ENCODE data around the gene VSX1.

The VSX1 gene

GRCh38 chr20:25048519-25048952, 33.4 kb downstream of the VSX1 start:
- Histone ChIP-seq H3K27me3 (no peaks in the 10 kb centered on the region), H3K9me3 (replicated peaks in 1 of 11) (no peaks in the 10 kb centered on the region), H4K20me1 (peaks cover 13 to 79% (median 54%) of the 10 kb centered on the region in 11 experiments; a peak in 19 of 22 replicates), H3K27ac (no peak overlapping the region), H3K4me2 (peak overlapping the region in 2 of 11 experiments; percentile 10 to 25; a peak in 2 of 22 replicates), H3K9ac (peak overlapping the region in 1 of 11 experiments; percentile 16; a peak in 1 of 22 replicates), H3K4me3 (no peak overlapping the region), H3K4me1 (peaks cover 47 to 95% (median 76%) of the 10 kb centered on the region in 10 experiments), H3K36me3 (peaks cover 19 to 43% (median 24%) of the 10 kb centered on the region in 11 experiments; a peak in 21 of 22 replicates)
- TF ChIP-seq Cebpa-rat (IDR thresholded peaks at IDR 0.05), result no peak

- Histone ChIP-seq H3K9me3 (replicated peaks in 1 of 11) (no peaks in the 10 kb centered on the region), H3K4me3 (no peak overlapping the region), H3K27me3 (no peaks in the 10 kb centered on the region), H3K9ac (no peak overlapping the region), H3K4me1 (peaks cover 47 to 95% (median 76%) of the 10 kb centered on the region in 10 experiments), H3K4me2 (no peak overlapping the region), H3K27ac (no peak overlapping the region), H4K20me1 (peaks cover 13 to 71% (median 49%) of the 10 kb centered on the region in 11 experiments; a peak in 19 of 22 replicates), H3K36me3 (peaks cover 19 to 43% (median 24%) of the 10 kb centered on the region in 11 experiments; a peak in 21 of 22 replicates)
- no peak for TF ChIP-seq Cebpa-rat (IDR thresholded peaks at IDR 0.05)
Observed at GRCh38 chr20:25047766-25048165, 34.2 kb downstream of the VSX1 start.

GRCh38 chr20:25046736-25047666, 34.9 kb downstream of the VSX1 start:
- TF ChIP-seq Cebpa-rat (IDR thresholded peaks at IDR 0.05), result no peak
- Histone ChIP-seq H3K4me1 (peaks cover 47 to 95% (median 76%) of the 10 kb centered on the region in 10 experiments), H3K27me3 (no peaks in the 10 kb centered on the region), H3K4me3 (no peak overlapping the region), H3K9ac (no peak overlapping the region), H4K20me1 (peaks cover 12 to 63% (median 44%) of the 10 kb centered on the region in 11 experiments; a peak in 19 of 22 replicates), H3K36me3 (peaks cover 19 to 40% (median 24%) of the 10 kb centered on the region in 11 experiments; a peak in 21 of 22 replicates), H3K9me3 (replicated peaks in 1 of 11) (no peaks in the 10 kb centered on the region), H3K27ac (no peak overlapping the region), H3K4me2 (0 out of 22 replicates have a peak overlapping the region, but pooled peaks of 1 of the 11 experiments have one; percentile 96)

GRCh38 chr20:25046181-25046641, 35.7 kb downstream of the VSX1 start:
- H3K9me3 ChIP-seq (replicated peaks in 1 of 11), result no peaks in the 10 kb centered on the region
- H3K27ac ChIP-seq, result 0 out of 22 replicates have a peak overlapping the region, but pooled peaks of 1 of the 11 experiments have one; percentile 22
- H3K4me1 ChIP-seq, result peaks cover 45 to 95% (median 76%) of the 10 kb centered on the region in 10 experiments
- peaks cover 19 to 35% (median 24%) of the 10 kb centered on the region in 11 experiments; a peak in 21 of 22 replicates for H3K36me3 ChIP-seq
- no peak overlapping the region for H3K4me3 ChIP-seq
- TF ChIP-seq Cebpa-rat (IDR thresholded peaks at IDR 0.05), result no peak
- no peaks in the 10 kb centered on the region for H3K27me3 ChIP-seq
- peaks cover 7 to 55% (median 36%) of the 10 kb centered on the region in 11 experiments; a peak in 19 of 22 replicates for H4K20me1 ChIP-seq
- peak overlapping the region in 7 of 11 experiments; percentile 87 to 98 (median 96); a peak in 8 of 22 replicates for H3K4me2 ChIP-seq
- H3K9ac ChIP-seq, result no peak overlapping the region

- Histone ChIP-seq H3K4me1 (peaks cover 45 to 95% (median 76%) of the 10 kb centered on the region in 10 experiments), H3K27me3 (no peaks in the 10 kb centered on the region), H3K36me3 (peaks cover 19 to 28% (median 24%) of the 10 kb centered on the region in 11 experiments; a peak in 21 of 22 replicates), H3K4me2 (peak overlapping the region; percentile 85 to 98 (median 90)), H3K27ac (peak overlapping the region in 4 of 11 experiments; percentile 76 to 87 (median 78); a peak in 11 of 22 replicates), H3K9me3 (replicated peaks in 1 of 11) (no peaks in the 10 kb centered on the region), H3K9ac (peak overlapping the region in 7 of 11 experiments; percentile 11 to 76 (median 60); a peak in 13 of 22 replicates), H3K4me3 (no peak overlapping the region; a peak in 1 of 20 replicates), H4K20me1 (peaks cover 0 to 47% (median 27%) of the 10 kb centered on the region in 11 experiments; a peak in 17 of 22 replicates)
- no peak for TF ChIP-seq Cebpa-rat (IDR thresholded peaks at IDR 0.05)
Observed at GRCh38 chr20:25045343-25045712, 36.6 kb downstream of the VSX1 start.

- peak overlapping the region in 9 of 11 experiments; percentile 11 to 76 (median 60); a peak in 15 of 22 replicates for H3K9ac ChIP-seq
Observed at GRCh38 chr20:25044660-25045342, 37.1 kb downstream of the VSX1 start.

GRCh38 chr20:25044261-25044560, 37.7 kb downstream of the VSX1 start:
- H3K9me3 ChIP-seq (replicated peaks in 1 of 11), result no peaks in the 10 kb centered on the region

More at GRCh38 chr20:25044660-25045342, 37.1 kb downstream of the VSX1 start:
- no peaks in the 10 kb centered on the region for H3K27me3 ChIP-seq
- TF ChIP-seq Cebpa-rat (IDR thresholded peaks at IDR 0.05), result no peak
- no peak overlapping the region; a peak in 2 of 20 replicates for H3K4me3 ChIP-seq
- peaks cover 0 to 41% (median 22%) of the 10 kb centered on the region in 11 experiments; a peak in 16 of 22 replicates for H4K20me1 ChIP-seq
- peak overlapping the region in 10 of 11 experiments; percentile 6 to 87 (median 76); a peak in 16 of 22 replicates for H3K27ac ChIP-seq
- peaks cover 19 to 28% (median 24%) of the 10 kb centered on the region in 11 experiments; a peak in 21 of 22 replicates for H3K36me3 ChIP-seq
- peaks cover 51 to 96% (median 76%) of the 10 kb centered on the region in 10 experiments for H3K4me1 ChIP-seq
- H3K4me2 ChIP-seq, result peak overlapping the region; percentile 85 to 98 (median 90)
- H3K9me3 ChIP-seq (replicated peaks in 1 of 11), result no peaks in the 10 kb centered on the region

More at GRCh38 chr20:25044261-25044560, 37.7 kb downstream of the VSX1 start:
- no peaks in the 10 kb centered on the region for H3K27me3 ChIP-seq
- H3K27ac ChIP-seq, result peak overlapping the region in 9 of 11 experiments; percentile 6 to 87 (median 78); a peak in 13 of 22 replicates
- peaks cover 19 to 28% (median 24%) of the 10 kb centered on the region in 11 experiments; a peak in 21 of 22 replicates for H3K36me3 ChIP-seq
- peak overlapping the region in 9 of 11 experiments; percentile 25 to 76 (median 60); a peak in 13 of 22 replicates for H3K9ac ChIP-seq
- peaks cover 57 to 96% (median 81%) of the 10 kb centered on the region in 10 experiments for H3K4me1 ChIP-seq
- H3K4me2 ChIP-seq, result peak overlapping the region; percentile 85 to 98 (median 90)
- H3K4me3 ChIP-seq, result no peak overlapping the region; a peak in 1 of 20 replicates
- no peak for TF ChIP-seq Cebpa-rat (IDR thresholded peaks at IDR 0.05)
- peaks cover 0 to 35% (median 16%) of the 10 kb centered on the region in 11 experiments; a peak in 16 of 22 replicates for H4K20me1 ChIP-seq
